ENCODE results near the gene NUDT9. TPM values are rescaled to one million over a fixed set of nuclear protein-coding genes. Genes with fewer than 3 reads are reported as not detected.
"Not testable (repeated sequence)": the region's sequence is repeated elsewhere in the genome, so short reads cannot be mapped to it uniquely, and the experiment has no call there.

Gene NUDT9
- total RNA-seq: 11.4 and 13.1 TPM in 2 replicates

- intact Hi-C loops (cut with micrococcal nuclease): loop anchor here (1.0 to 10.0 kb wide), 7 partner anchors 31 to 1690 kb away; partner anchors contain the start of genes AFF1, HSD17B11, KLHL8 and PPM1K
These were observed at the start of gene NUDT9 for GRCh38 chr4:87422104-87423052. NUDT9 (plus strand) TSS chr4:87422573; CDS start chr4:87422906, 333 bp downstream.

- intact Hi-C loops (cut with micrococcal nuclease): loop anchor here (1.0 to 10.0 kb wide), 4 partner anchors 15 to 469 kb away; partner anchors contain the start of genes HSD17B11 and NUDT9
These were observed 46.6 kb upstream of the NUDT9 start for GRCh38 chr4:87375719-87376291.

GRCh38 chr4:87377816-87378215 lies 44.6 kb upstream of the NUDT9 start:
- intact Hi-C loops (cut with micrococcal nuclease): loop anchor here (10.0 kb wide), 2 partner anchors 47 to 467 kb away; partner anchors contain the start of gene NUDT9

GRCh38 chr4:87382116-87382515 lies 40.3 kb upstream of the NUDT9 start:
- intact Hi-C loops (cut with micrococcal nuclease): no loop called here

GRCh38 chr4:87382931-87383330 lies 39.4 kb upstream of the NUDT9 start:
- intact Hi-C loops (cut with micrococcal nuclease): no loop called here

GRCh38 chr4:87384466-87385132 lies 37.8 kb upstream of the NUDT9 start:
- intact Hi-C loops (cut with micrococcal nuclease): not testable (repeated sequence)

GRCh38 chr4:87387237-87387636 lies 35.1 kb upstream of the NUDT9 start:
- intact Hi-C loops (cut with micrococcal nuclease): no loop called here

- intact Hi-C loops (cut with micrococcal nuclease): no loop called here
These were observed 33.5 kb upstream of the NUDT9 start for GRCh38 chr4:87388901-87389300.

GRCh38 chr4:87390055-87390454 lies 32.3 kb upstream of the NUDT9 start:
- intact Hi-C loops (cut with micrococcal nuclease): loop anchor here (2.0 to 10.0 kb wide), 4 partner anchors 15 to 455 kb away; partner anchors contain the start of gene AFF1

- intact Hi-C loops (cut with micrococcal nuclease): loop anchor here (2.0 to 10.0 kb wide), 4 partner anchors 16 to 456 kb away; partner anchors contain the start of gene AFF1
These were observed 31.9 kb upstream of the NUDT9 start for GRCh38 chr4:87390551-87390890.

- intact Hi-C loops (cut with micrococcal nuclease): loop anchor here (1.0 to 10.0 kb wide), 6 partner anchors 16 to 456 kb away; partner anchors contain the start of genes AFF1, KLHL8 and NUDT9
These were observed 31.3 kb upstream of the NUDT9 start, which contains the start of gene HSD17B11 for GRCh38 chr4:87390891-87391575. HSD17B11 (minus strand) TSS chr4:87391188; CDS start chr4:87391070, 118 bp downstream.

- intact Hi-C loops (cut with micrococcal nuclease): loop anchor here (1.0 to 10.0 kb wide), 6 partner anchors 17 to 457 kb away; partner anchors contain the start of genes AFF1, KLHL8 and NUDT9
These were observed 30.8 kb upstream of the NUDT9 start for GRCh38 chr4:87391576-87392054.

GRCh38 chr4:87392183-87392582 lies 30.2 kb upstream of the NUDT9 start:
- intact Hi-C loops (cut with micrococcal nuclease): loop anchor here (5.0 to 10.0 kb wide), 2 partner anchors 75 to 457 kb away; partner anchors contain the start of gene AFF1

- intact Hi-C loops (cut with micrococcal nuclease): loop anchor here (10.0 kb wide), 1 partner anchor 460 kb away; the partner anchor contains the start of gene AFF1
These were observed 27.3 kb upstream of the NUDT9 start for GRCh38 chr4:87395073-87395472.

GRCh38 chr4:87395851-87396250 lies 26.5 kb upstream of the NUDT9 start:
- intact Hi-C loops (cut with micrococcal nuclease): loop anchor here (10.0 kb wide), 1 partner anchor 461 kb away; the partner anchor contains the start of gene AFF1

GRCh38 chr4:87399148-87399547 lies 23.2 kb upstream of the NUDT9 start:
- intact Hi-C loops (cut with micrococcal nuclease): loop anchor here (10.0 kb wide), 1 partner anchor 464 kb away; the partner anchor contains the start of gene AFF1

- intact Hi-C loops (cut with micrococcal nuclease): loop anchor here (10.0 kb wide), 1 partner anchor 465 kb away; the partner anchor contains the start of gene AFF1
These were observed 22.4 kb upstream of the NUDT9 start for GRCh38 chr4:87399954-87400353.

- intact Hi-C loops (cut with micrococcal nuclease): not testable (repeated sequence)
These were observed 18.6 kb upstream of the NUDT9 start for GRCh38 chr4:87403732-87404131.

GRCh38 chr4:87405211-87405820 lies 17.1 kb upstream of the NUDT9 start:
- intact Hi-C loops (cut with micrococcal nuclease): no loop called here

GRCh38 chr4:87406462-87406861 lies 15.9 kb upstream of the NUDT9 start:
- intact Hi-C loops (cut with micrococcal nuclease): no loop called here

Measured in T-helper 2 cell treated with Interferon-gamma antibody and Interleukin-4, amounts not matched to agents 100 ng/mL and 5 ng/mL, for 36 hours (primary cell).